ENCODE results near the gene DSTN. TPM values are rescaled to one million over a fixed set of nuclear protein-coding genes. Genes with fewer than 3 reads are reported as not detected.

Gene DSTN
- total and polyA plus RNA-seq, 10 donors, result 62.0 to 157 (median 98.5) TPM

- intact Hi-C loops (cut with DNase I; ENCODE audit: low total_unique reads), result no loop called here
- TF ChIP-seq POLR2A (IDR thresholded peaks at IDR 0.05) (no peak), CTCF (IDR thresholded peaks at IDR 0.05 in 8 of 11, conservative IDR thresholded peaks at IDR 0.05 in 3 of 11) (no peak), POLR2AphosphoS5 (IDR thresholded peaks at IDR 0.05) (no peak)
- peaks cover 0 to 10% (median 4%) of the 10 kb centered on the region in 6 donors for H3K4me1 ChIP-seq
- WGBS, 5 donors, result 87 to 98% (median 95%) methylated on average over 6 of the region's 6 CpGs
- no peaks in the 10 kb centered on the region for H3K27me3 ChIP-seq (replicated peaks in 1 of 7)
- DNase-seq, result no peak
- H3K4me3 ChIP-seq, result no peak overlapping the region
- peak overlapping the region in 6 of 8 donors; percentile 5 to 65 (median 50) for H3K27ac ChIP-seq
- no peaks in the 10 kb centered on the region for H3K36me3 ChIP-seq
- no peaks in the 10 kb centered on the region for H3K9me3 ChIP-seq
Measured at GRCh38 chr20:17559338-17559737, 10.5 kb upstream of the DSTN start.

- H3K27ac ChIP-seq, result no peak overlapping the region
- 73 to 89% (median 80%) methylated on average over 5 of the region's 5 CpGs for WGBS, 5 donors
- intact Hi-C loops (cut with DNase I; ENCODE audit: low total_unique reads), result no loop called here
Measured at GRCh38 chr20:17560344-17561074, 9.4 kb upstream of the DSTN start.

GRCh38 chr20:17562804-17563305 is 7.0 kb upstream of the DSTN start:
- H3K9me3 ChIP-seq, result peaks cover 0 to 7% (median 0%) of the 10 kb centered on the region in 8 donors
- 74 to 94% (median 88%) methylated on average over 2 of the region's 2 CpGs for WGBS, 5 donors
- no peak for DNase-seq
- no peak overlapping the region for H3K27ac ChIP-seq
- no peak for TF ChIP-seq CTCF (IDR thresholded peaks at IDR 0.05 in 8 of 11, conservative IDR thresholded peaks at IDR 0.05 in 3 of 11)
- TF ChIP-seq POLR2AphosphoS5 (IDR thresholded peaks at IDR 0.05), result no peak
- no peak for TF ChIP-seq POLR2A (IDR thresholded peaks at IDR 0.05)
- intact Hi-C loops (cut with DNase I; ENCODE audit: low total_unique reads), result no loop called here
- H3K4me3 ChIP-seq, result no peak overlapping the region
- peaks cover 0 to 10% (median 4%) of the 10 kb centered on the region in 6 donors for H3K4me1 ChIP-seq
- H3K27me3 ChIP-seq (replicated peaks in 1 of 7), result no peaks in the 10 kb centered on the region
- no peaks in the 10 kb centered on the region for H3K36me3 ChIP-seq

More at GRCh38 chr20:17560344-17561074, 9.4 kb upstream of the DSTN start:
- Histone ChIP-seq H3K4me3 (no peak overlapping the region), H3K36me3 (no peaks in the 10 kb centered on the region), H3K27me3 (replicated peaks in 1 of 7) (no peaks in the 10 kb centered on the region), H3K4me1 (peaks cover 0 to 10% (median 4%) of the 10 kb centered on the region in 6 donors), H3K9me3 (no peaks in the 10 kb centered on the region)
- no peak for DNase-seq
- TF ChIP-seq POLR2AphosphoS5 (IDR thresholded peaks at IDR 0.05), result no peak
- no peak for TF ChIP-seq CTCF (IDR thresholded peaks at IDR 0.05 in 8 of 11, conservative IDR thresholded peaks at IDR 0.05 in 3 of 11)
- TF ChIP-seq POLR2A (IDR thresholded peaks at IDR 0.05), result no peak

- intact Hi-C loops (cut with DNase I; ENCODE audit: low total_unique reads), result no loop called here
- no peak overlapping the region for H3K4me3 ChIP-seq
- H3K27ac ChIP-seq, result no peak overlapping the region
- no peaks in the 10 kb centered on the region for H3K36me3 ChIP-seq
- H3K27me3 ChIP-seq (replicated peaks in 1 of 7), result peaks cover 0 to 15% (median 0%) of the 10 kb centered on the region in 7 donors
- H3K9me3 ChIP-seq, result peaks cover 0 to 7% (median 0%) of the 10 kb centered on the region in 8 donors
- WGBS, 5 donors, result 76 to 89% (median 84%) methylated on average over 4 of the region's 4 CpGs
- TF ChIP-seq CTCF (IDR thresholded peaks at IDR 0.05 in 8 of 11, conservative IDR thresholded peaks at IDR 0.05 in 3 of 11) (no peak), POLR2AphosphoS5 (IDR thresholded peaks at IDR 0.05) (no peak), POLR2A (IDR thresholded peaks at IDR 0.05) (no peak)
- DNase-seq, result no peak
- peaks cover 0 to 17% (median 9%) of the 10 kb centered on the region in 6 donors for H3K4me1 ChIP-seq
Measured at GRCh38 chr20:17565169-17565845, 4.6 kb upstream of the DSTN start.
